GM18907 (cell line): Measurements from ENCODE around the gene RNASEH2A.

Experiments used
- ATAC-seq: cut with Tn5 transposase; IDR thresholded peaks from one replicate; pipeline ENCODE4 v1.9.1; 2021; ENCODE audit warnings: mild to moderate bottlenecking, moderate library complexity; ENCODE audit not compliant: unreplicated experiment

Gene RNASEH2A

DNA sequence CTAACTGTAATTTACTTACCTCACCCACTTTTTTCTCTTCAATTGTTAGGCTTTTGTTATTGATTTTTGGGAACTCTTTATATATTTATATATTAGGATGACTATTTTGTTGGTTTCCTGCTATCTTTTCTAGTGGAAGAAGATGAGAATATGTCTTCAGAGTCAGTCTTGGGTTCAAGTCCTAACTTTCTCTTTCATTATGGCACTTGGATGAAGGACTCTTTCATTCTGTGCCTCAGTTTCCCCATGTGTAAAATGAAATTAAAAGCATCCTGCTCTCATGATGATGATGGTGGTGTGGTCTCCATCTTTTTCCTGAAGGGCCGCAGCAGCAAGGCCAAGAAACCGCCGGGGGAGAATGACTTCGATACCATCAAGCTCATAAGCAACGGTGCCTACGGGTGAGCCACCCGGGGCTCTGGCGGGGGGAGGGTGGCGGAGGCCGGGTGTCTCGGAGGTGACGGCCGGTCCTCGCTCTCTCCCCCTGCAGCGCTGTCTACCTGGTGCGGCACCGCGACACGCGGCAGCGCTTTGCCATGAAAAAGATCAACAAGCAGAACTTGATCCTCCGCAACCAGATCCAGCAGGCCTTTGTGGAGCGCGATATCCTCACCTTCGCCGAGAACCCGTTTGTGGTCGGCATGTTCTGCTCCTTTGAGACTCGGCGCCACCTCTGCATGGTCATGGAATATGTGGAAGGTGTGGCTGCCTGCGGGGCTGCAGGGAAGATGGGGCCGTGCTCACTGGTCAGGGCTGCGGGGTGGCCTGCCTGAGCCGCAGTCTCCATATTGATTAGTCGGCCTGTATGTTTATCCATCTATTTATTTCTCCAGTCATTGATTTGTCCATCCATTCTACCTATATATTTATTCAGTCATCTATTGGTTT lies 51.9 kb downstream of the RNASEH2A start:
- ATAC-seq = no peak

GRCh38 chr19:12859546-12859945 lies 53.2 kb downstream of the RNASEH2A start:
- ATAC-seq = no peak
